ENCODE data around the gene SEMG1. TPM values are rescaled to one million over a fixed set of nuclear protein-coding genes. Genes with fewer than 3 reads are reported as not detected.

The SEMG1 gene
- total and polyA plus RNA-seq, 2 experiments from 2014 or later: not detected

DNA sequence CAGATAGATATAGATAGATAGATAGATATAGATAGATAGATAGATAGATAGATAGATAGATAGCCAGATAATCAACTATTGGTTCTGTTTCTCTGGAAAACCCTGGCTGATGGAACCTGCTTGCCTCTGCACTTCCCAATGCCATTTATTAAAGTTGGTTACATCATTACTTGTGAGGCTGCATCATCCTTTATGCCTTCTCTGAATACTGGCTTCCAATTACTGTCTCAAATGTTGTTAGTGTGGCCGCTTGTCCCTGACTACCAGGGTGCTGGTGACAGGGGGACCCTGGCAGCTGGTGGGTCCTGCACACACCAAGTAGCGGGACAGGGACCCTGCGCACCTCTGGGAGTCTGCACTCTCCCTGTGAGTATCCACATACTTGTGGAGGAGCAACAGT lies 51.4 kb downstream of the SEMG1 start:
- H3K4me3 ChIP-seq: no peak overlapping the region
- DNase-seq (ENCODE audit: low read depth in 1 of 2, low spot score in 1 of 2): no peak
- no peaks in the 10 kb centered on the region for H3K4me1 ChIP-seq (ENCODE audit: low read depth)
- H3K27me3 ChIP-seq: no peaks in the 10 kb centered on the region
- H3K27ac ChIP-seq: no peak overlapping the region
- no peaks in the 10 kb centered on the region for H3K36me3 ChIP-seq
- TF ChIP-seq, protein P1, sequence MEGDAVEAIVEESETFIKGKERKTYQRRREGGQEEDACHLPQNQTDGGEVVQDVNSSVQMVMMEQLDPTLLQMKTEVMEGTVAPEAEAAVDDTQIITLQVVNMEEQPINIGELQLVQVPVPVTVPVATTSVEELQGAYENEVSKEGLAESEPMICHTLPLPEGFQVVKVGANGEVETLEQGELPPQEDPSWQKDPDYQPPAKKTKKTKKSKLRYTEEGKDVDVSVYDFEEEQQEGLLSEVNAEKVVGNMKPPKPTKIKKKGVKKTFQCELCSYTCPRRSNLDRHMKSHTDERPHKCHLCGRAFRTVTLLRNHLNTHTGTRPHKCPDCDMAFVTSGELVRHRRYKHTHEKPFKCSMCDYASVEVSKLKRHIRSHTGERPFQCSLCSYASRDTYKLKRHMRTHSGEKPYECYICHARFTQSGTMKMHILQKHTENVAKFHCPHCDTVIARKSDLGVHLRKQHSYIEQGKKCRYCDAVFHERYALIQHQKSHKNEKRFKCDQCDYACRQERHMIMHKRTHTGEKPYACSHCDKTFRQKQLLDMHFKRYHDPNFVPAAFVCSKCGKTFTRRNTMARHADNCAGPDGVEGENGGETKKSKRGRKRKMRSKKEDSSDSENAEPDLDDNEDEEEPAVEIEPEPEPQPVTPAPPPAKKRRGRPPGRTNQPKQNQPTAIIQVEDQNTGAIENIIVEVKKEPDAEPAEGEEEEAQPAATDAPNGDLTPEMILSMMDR (IDR thresholded peaks at IDR 0.05; ENCODE audit: low read depth, low read length): no peak
- no peaks in the 10 kb centered on the region for H3K9me3 ChIP-seq (ENCODE audit: low read depth)

DNA sequence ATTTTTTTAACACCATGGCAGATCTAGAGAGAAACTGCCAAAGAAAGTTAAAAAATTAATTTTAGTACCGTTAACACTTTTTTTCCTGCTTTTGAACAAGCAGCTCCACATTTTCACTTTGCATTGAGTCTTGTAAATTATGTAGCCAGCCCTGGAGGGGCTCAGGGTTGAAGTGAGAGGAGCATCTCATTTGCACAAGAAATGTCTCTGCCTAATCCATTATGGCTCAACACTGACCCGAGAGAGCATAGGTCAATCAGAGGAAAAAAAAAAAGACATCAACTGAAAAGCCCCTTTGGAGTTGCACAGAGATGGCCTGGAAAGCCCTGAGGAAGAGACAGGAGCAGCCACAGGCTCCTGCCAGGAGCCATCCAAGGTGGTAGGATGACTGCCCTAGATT lies 51.8 kb downstream of the SEMG1 start:
- no peak overlapping the region for H3K27ac ChIP-seq
- TF ChIP-seq, protein P1 (IDR thresholded peaks at IDR 0.05; ENCODE audit: low read depth, low read length): no peak
- H3K4me1 ChIP-seq (ENCODE audit: low read depth): no peaks in the 10 kb centered on the region
- DNase-seq (ENCODE audit: low read depth in 1 of 2, low spot score in 1 of 2): no peak
- H3K9me3 ChIP-seq (ENCODE audit: low read depth): no peaks in the 10 kb centered on the region
- H3K36me3 ChIP-seq: no peaks in the 10 kb centered on the region
- H3K27me3 ChIP-seq: no peaks in the 10 kb centered on the region
- no peak overlapping the region for H3K4me3 ChIP-seq

Other genes starting within 250 kb of the SEMG1 start
- 79.2 and 80.0 TPM in 2 replicates for gene TOMM34, start 246.6 kb upstream of the SEMG1 start, total RNA-seq
- gene TOMM34, start 246.6 kb upstream of the SEMG1 start, polyA plus RNA-seq: 107 and 130 TPM in 2 replicates
- 9.7 and 16.0 TPM in 2 replicates for gene STK4, start 240.5 kb upstream of the SEMG1 start, total RNA-seq
- 18.0 and 19.1 TPM in 2 replicates for gene STK4, start 240.5 kb upstream of the SEMG1 start, polyA plus RNA-seq
- not detected in 2 replicates for gene KCNS1, start 105.9 kb upstream of the SEMG1 start, total RNA-seq
- gene KCNS1, start 105.9 kb upstream of the SEMG1 start, polyA plus RNA-seq: 0.19 TPM in 1 of 2 replicates, not detected in the other
- gene WFDC5, start 91.9 kb upstream of the SEMG1 start, total RNA-seq: not detected in 2 replicates
- gene WFDC5, start 91.9 kb upstream of the SEMG1 start, polyA plus RNA-seq: not detected in 2 replicates
- gene WFDC12, start 82.6 kb upstream of the SEMG1 start, total RNA-seq: not detected in 2 replicates
- not detected in 2 replicates for gene WFDC12, start 82.6 kb upstream of the SEMG1 start, polyA plus RNA-seq
- gene PI3, start 32.1 kb upstream of the SEMG1 start, total RNA-seq: not detected in 2 replicates
- gene PI3, start 32.1 kb upstream of the SEMG1 start, polyA plus RNA-seq: not detected in 2 replicates
- not detected in 2 replicates for gene SEMG2, start 14.3 kb downstream of the SEMG1 start, total RNA-seq
- gene SEMG2, start 14.3 kb downstream of the SEMG1 start, polyA plus RNA-seq: not detected in 2 replicates
- gene SLPI, start 47.5 kb downstream of the SEMG1 start, total RNA-seq: not detected in 2 replicates
- 6.0 TPM in 1 of 2 replicates, not detected in the other for gene SLPI, start 47.5 kb downstream of the SEMG1 start, polyA plus RNA-seq
- gene RBPJL, start 99.8 kb downstream of the SEMG1 start, total RNA-seq: not detected in 2 replicates
- gene RBPJL, start 99.8 kb downstream of the SEMG1 start, polyA plus RNA-seq: not detected in 2 replicates
- gene MATN4, start 101.3 kb downstream of the SEMG1 start, total RNA-seq: not detected in 2 replicates
- gene MATN4, start 101.3 kb downstream of the SEMG1 start, polyA plus RNA-seq: not detected in 2 replicates
- 36.0 and 55.7 TPM in 2 replicates for gene SDC4, start 141.4 kb downstream of the SEMG1 start, total RNA-seq
- 35.4 and 74.4 TPM in 2 replicates for gene SDC4, start 141.4 kb downstream of the SEMG1 start, polyA plus RNA-seq
- 24.5 and 28.0 TPM in 2 replicates for gene SYS1, start 156.1 kb downstream of the SEMG1 start, total RNA-seq
- gene SYS1, start 156.1 kb downstream of the SEMG1 start, polyA plus RNA-seq: 16.9 and 20.0 TPM in 2 replicates
- gene TP53TG5, start 171.3 kb downstream of the SEMG1 start, total RNA-seq: 0.32 and 0.39 TPM in 2 replicates
- 3.5 and 3.8 TPM in 2 replicates for gene TP53TG5, start 171.3 kb downstream of the SEMG1 start, polyA plus RNA-seq
- 51.2 and 62.9 TPM in 2 replicates for gene DBNDD2, start 201.3 kb downstream of the SEMG1 start, total RNA-seq
- 85.4 and 89.3 TPM in 2 replicates for gene DBNDD2, start 201.3 kb downstream of the SEMG1 start, polyA plus RNA-seq
- gene PIGT, start 209.1 kb downstream of the SEMG1 start, total RNA-seq: 84.6 and 87.4 TPM in 2 replicates
- 150 and 156 TPM in 2 replicates for gene PIGT, start 209.1 kb downstream of the SEMG1 start, polyA plus RNA-seq